ENCODE results near the gene MTA1. TPM values are rescaled to one million over a fixed set of nuclear protein-coding genes. Genes with fewer than 3 reads are reported as not detected.

The MTA1 gene
- total RNA-seq, 1 donor from 2014 or later: 43.4 TPM

GRCh38 chr14:105425823-105426247 lies 6.2 kb downstream of the MTA1 start:
- DNase-seq: no peak

- no peak for DNase-seq
These were observed 6.9 kb downstream of the MTA1 start for GRCh38 chr14:105426416-105427130.

- DNase-seq: no peak
These were observed 7.8 kb downstream of the MTA1 start for GRCh38 chr14:105427412-105427811.

- DNase-seq: no peak
These were observed 8.4 kb downstream of the MTA1 start for GRCh38 chr14:105427936-105428485.

- DNase-seq: peak; percentile 91
These were observed 10.4 kb downstream of the MTA1 start for GRCh38 chr14:105430042-105430441.

- peak; percentile 90 for DNase-seq
These were observed 10.9 kb downstream of the MTA1 start for GRCh38 chr14:105430565-105430964.

GRCh38 chr14:105431256-105431655 lies 11.6 kb downstream of the MTA1 start:
- no peak for DNase-seq

GRCh38 chr14:105432657-105433056 lies 13.0 kb downstream of the MTA1 start:
- DNase-seq: no peak

GRCh38 chr14:105433161-105433605 lies 13.6 kb downstream of the MTA1 start:
- DNase-seq: no peak

GRCh38 chr14:105436402-105436801 lies 16.8 kb downstream of the MTA1 start:
- no peak for DNase-seq

- no peak for DNase-seq
These were observed 17.5 kb downstream of the MTA1 start for GRCh38 chr14:105436891-105437722.

- no peak for DNase-seq
These were observed 18.3 kb downstream of the MTA1 start for GRCh38 chr14:105437723-105438500.

- no peak for DNase-seq
These were observed 19.6 kb downstream of the MTA1 start for GRCh38 chr14:105439179-105439578.

- DNase-seq: peak; percentile 76
These were observed 20.3 kb downstream of the MTA1 start for GRCh38 chr14:105439710-105440553.

GRCh38 chr14:105440554-105440900 lies 20.9 kb downstream of the MTA1 start:
- DNase-seq: no peak

GRCh38 chr14:105440992-105441391 lies 21.4 kb downstream of the MTA1 start:
- no peak for DNase-seq

GRCh38 chr14:105442125-105442524 lies 22.5 kb downstream of the MTA1 start:
- DNase-seq: no peak

GRCh38 chr14:105442834-105443233 lies 23.2 kb downstream of the MTA1 start:
- no peak for DNase-seq

GRCh38 chr14:105444859-105445258 lies 25.2 kb downstream of the MTA1 start:
- DNase-seq: no peak

- no peak for DNase-seq
These were observed 25.7 kb downstream of the MTA1 start for GRCh38 chr14:105445290-105445689.

GRCh38 chr14:105445901-105446845 lies 26.5 kb downstream of the MTA1 start:
- no peak for DNase-seq
